GM10266 (cell line): ENCODE measurements around the gene CLOCK.

Source experiments
- DNase-seq: peaks from one replicate; pipeline ENCODE4 v3.0.0; 2012; ENCODE audit errors: extremely low spot score
- TF ChIP-seq, protein P1 (sequence below): IDR thresholded peaks from 2 replicates; pipeline ENCODE4 v1.5.1; 2012; ENCODE audit warnings: mild to moderate bottlenecking, low read depth; ENCODE audit not compliant: control insufficient read depth, insufficient read depth; ENCODE audit errors: missing control alignments

Gene CLOCK

GRCh38 chr4:55518442-55518841 lies 28.3 kb downstream of the CLOCK start:
- TF ChIP-seq, protein P1, sequence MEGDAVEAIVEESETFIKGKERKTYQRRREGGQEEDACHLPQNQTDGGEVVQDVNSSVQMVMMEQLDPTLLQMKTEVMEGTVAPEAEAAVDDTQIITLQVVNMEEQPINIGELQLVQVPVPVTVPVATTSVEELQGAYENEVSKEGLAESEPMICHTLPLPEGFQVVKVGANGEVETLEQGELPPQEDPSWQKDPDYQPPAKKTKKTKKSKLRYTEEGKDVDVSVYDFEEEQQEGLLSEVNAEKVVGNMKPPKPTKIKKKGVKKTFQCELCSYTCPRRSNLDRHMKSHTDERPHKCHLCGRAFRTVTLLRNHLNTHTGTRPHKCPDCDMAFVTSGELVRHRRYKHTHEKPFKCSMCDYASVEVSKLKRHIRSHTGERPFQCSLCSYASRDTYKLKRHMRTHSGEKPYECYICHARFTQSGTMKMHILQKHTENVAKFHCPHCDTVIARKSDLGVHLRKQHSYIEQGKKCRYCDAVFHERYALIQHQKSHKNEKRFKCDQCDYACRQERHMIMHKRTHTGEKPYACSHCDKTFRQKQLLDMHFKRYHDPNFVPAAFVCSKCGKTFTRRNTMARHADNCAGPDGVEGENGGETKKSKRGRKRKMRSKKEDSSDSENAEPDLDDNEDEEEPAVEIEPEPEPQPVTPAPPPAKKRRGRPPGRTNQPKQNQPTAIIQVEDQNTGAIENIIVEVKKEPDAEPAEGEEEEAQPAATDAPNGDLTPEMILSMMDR: no peak
- no peak for DNase-seq

DNA sequence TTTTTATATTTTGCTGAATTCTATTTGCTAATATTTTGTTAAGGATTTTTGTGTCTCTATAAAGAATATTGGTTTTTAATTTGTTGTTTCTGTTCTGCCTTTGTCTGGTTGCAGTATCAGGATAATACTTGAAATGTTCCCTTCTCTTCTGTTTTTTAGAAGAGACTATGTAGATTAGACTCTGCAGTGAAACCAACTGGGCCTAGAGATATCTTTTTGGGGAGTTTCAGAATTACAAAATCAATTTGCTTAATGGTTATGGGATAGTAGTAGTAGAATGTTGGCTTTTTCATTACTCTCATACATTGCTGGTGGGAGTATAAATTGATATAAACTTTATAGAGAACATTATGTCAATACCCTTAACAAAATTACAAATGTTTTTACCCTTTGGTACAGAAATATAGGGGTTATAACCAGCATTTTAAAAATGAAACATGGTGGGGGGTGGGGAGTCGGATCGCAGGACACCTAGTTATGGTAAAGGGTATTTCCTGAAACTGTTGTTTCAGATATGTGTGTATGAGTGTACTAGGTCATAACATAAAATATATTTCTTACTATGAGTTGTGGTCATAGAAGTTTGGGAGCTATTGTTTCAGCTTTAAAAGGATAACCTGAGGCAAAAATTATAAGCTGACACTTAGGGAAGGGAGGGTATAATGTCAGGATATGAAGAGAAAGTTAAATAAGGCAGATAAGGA lies 29.0 kb downstream of the CLOCK start:
- TF ChIP-seq, protein P1: no peak
- DNase-seq: no peak

GRCh38 chr4:55512922-55513571 lies 33.7 kb downstream of the CLOCK start:
- no peak for DNase-seq
- TF ChIP-seq, protein P1: no peak

DNA sequence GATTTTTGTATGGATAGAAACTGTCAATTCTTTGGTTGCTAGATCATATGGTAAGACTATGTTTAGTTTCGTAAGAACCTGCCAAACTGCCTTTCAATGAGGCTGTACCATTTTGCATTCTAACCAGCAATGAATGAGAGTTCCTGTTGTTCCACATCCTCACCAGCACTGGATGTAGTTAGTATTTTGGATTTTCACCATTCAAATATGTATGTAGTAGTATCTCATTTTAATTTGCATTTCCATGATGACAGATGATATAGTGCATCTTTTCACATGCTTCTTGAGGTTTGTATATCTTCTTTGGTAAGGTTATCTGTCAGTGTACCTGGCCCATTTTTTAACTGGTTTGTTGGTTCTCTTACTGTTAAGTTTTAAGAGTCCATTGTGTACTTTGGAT lies 34.6 kb downstream of the CLOCK start:
- TF ChIP-seq, protein P1: no peak
- DNase-seq: no peak

DNA sequence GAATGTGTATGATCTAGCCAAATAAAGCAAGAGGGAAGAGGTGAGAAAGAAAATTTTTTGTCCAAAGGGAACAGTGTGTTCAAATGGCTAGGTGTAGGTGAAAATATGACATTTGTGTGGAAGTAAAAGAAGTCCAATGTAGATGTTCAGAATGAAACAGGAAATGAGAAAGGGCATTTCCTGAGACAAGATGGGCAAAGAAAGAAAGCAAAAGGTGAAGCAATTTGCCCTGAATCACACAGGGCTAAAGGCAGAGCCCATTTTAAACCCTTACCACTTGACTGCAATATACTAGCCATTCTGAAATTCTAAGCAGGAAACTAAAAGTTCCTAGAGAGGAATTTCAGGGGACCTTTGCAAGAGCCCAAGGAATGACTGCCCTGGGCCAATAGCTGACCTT lies 36.0 kb downstream of the CLOCK start:
- TF ChIP-seq, protein P1: no peak
- DNase-seq: no peak

GRCh38 chr4:55509266-55509665 lies 37.4 kb downstream of the CLOCK start:
- TF ChIP-seq, protein P1: no peak
- DNase-seq: no peak

GRCh38 chr4:55507612-55508011 lies 39.1 kb downstream of the CLOCK start:
- TF ChIP-seq, protein P1: no peak

More at GRCh38 chr4:55507612-55508011, 39.1 kb downstream of the CLOCK start:
- DNase-seq: no peak
